ENCODE data around the gene HSBP1L1. TPM values are rescaled to one million over a fixed set of nuclear protein-coding genes. Genes with fewer than 3 reads are reported as not detected.

The HSBP1L1 gene
- 10 to 100 TPM in 3 of 4 donors, 1 to 10 TPM in 1; 6.8 to 26.9 (median 18.2) TPM for polyA plus RNA-seq (ENCODE audit: insufficient read length in 4 of 4)

DNA sequence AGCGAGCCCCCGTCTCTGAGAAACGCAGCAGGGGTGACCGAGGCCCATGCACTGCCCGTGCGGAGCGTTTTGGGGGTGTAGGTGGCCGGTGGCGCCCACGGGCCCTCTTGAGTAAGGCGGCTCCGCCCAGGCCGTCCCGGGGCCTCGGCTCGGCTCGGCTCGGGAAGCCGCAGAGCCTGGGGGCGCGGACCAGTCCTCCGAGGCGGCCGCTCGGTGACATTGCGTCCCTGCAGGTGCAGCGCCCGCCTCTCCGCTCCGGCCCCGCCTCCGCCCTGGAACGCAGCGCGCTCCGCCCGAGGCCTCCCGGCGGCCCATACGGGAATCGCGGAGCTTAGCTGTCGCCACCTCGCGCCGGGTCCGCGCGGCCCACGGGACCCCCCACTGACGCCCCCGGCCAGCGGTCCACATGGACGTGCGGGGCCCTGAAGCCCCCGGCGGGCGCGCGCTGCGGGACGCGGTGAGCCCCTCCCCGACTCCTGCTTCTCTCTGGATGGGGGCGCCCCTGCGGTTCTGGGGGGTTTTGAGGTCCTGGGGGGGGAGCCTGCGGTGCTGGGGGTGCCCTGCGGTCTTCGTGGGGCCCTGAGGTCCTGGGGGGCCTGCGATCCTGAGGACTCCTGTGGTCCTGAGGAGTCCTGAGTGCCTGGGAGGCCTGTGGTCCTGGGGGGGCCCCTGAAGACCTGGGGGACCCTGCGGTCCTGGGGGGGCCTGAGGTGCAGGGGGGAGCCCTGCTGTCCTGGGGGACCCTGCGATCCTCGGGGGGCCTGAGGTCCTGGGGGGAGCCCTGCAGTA lies at the start of gene HSBP1L1:
HSBP1L1 (plus strand) TSS at position 314 of the 789 bp plus-strand sequence; CDS start at position 407, 93 bp downstream.
- no peak for DNase-seq (ENCODE audit: low read depth in 4 of 4, low spot score in 3 of 4)

DNA sequence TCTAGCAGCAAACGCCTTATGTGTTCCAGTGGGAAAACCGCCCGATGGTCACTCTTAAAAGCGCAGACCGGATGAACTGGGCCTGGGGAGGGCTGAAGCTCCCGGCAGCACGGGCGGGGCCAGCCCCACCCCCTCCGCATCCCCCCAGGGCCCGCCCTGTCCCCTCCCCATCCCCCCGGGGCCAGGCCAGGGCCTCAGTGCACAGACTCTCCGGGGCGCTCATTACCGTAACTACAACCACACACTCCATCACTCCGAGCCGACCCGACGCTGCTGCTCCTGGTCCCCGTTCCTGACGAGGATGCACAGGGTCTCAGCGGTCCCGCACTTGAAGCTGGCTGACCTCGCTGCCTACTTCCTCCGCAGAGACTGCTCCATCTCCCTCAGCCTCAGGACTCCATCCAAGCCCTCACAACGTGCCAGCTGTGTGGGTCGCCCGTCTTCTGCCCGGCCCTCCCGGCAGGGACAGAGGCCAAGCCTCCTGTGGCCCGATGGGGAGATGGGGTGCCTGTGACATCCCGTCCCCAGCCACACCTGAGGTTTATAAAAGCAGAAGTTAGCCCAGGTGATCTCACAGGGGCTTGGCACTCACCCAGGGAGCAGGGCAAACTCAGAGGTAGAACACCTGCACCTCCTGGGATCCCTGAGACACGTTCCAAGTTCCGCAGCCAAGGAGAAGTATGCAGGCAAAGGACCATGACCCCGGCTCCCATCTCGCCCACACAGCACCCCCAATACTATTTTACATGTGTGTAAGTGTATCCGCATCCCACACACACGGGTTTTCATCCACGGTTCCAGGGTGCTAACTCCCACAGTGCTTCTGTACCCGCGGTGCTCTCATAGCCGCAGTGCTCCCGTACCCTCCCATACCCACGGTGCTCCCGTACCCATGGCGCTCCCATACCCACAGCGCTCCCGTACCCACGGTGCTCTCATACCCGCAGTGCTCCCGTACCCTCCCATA lies 49.0 kb upstream of the HSBP1L1 start:
- no peak for DNase-seq (ENCODE audit: low read depth in 4 of 4, low spot score in 3 of 4)

DNA sequence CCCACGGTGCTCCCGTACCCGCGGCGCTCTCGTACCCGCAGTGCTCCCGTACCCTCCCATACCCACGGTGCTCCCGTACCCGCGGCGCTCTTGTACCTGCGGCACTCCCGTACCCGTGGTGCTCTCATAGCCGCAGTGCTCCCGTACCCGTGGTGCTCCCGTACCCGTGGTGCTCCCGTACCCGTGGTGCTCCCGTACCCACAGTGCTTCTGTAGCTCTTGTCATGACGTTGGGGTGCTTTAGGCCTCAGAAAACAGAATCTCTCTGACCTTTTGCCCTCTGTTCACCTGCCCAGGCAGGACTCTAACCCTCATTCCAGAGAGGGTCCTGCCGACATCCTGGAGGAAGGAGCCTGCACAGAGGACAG lies 48.3 kb upstream of the HSBP1L1 start:
- no peak for DNase-seq (ENCODE audit: low read depth in 4 of 4, low spot score in 3 of 4)

DNA sequence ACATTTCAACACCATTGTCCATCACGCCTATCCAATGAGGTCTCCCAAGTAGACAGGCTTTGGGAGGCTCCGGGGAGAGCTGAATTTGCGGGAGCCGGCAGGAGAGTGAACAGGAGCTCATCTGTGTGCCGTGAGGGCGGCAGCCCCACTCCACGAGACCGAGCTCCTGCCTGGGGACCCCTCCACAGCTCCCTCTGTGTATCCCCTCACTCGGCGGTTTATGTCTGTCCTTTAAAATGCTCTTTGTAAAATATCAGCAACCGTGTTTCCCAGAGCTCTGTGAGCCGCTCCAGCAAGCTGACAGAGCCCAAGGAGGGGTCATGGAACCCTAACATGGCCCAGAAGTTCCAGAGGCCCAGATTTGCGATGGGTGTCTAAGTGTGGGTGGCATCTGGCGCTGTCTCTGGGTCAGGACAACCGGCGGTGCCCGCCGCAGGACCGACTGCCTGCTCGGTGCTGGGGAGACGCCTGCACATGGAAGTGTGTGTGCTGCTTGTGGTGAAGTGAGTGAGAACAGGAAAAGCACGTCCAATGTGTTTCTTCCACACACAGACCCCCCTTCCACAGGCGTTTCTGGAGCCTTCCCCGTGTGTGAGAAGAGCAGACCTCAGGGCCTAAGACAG lies 47.8 kb upstream of the HSBP1L1 start:
- DNase-seq (ENCODE audit: low read depth in 4 of 4, low spot score in 3 of 4): no peak

DNA sequence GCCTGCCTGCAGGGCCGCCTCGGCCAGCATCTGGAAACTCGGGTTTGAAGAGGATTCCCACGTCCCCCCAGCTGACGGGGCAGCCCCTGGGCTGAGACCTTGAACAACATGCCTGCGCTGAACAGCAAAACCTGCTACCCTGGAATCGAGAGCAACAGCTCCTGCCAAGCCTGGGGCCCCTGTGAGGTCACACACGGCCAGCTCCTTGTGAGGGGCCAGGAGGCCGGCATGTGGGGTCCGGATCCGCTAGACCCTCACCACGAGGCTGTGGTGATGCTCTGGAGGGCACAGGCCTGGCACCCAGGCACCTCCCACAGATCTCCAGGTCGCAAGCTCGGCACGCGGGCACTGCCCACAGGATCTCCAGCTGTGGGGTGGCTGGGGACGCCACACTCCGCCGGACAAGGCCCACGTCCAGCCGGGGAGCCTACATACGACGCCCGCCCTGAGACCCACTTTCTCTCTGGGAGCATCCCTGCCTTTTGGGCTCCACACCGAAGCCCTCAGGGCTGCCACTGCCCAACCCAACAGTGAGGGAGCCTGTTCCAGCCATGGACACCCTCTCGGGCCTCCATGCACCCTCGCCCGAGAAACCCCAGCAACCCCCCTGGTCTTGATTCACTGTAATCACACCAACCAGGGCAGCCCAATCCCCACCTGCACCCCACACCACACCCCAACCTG lies 47.1 kb upstream of the HSBP1L1 start:
- no peak for DNase-seq (ENCODE audit: low read depth in 4 of 4, low spot score in 3 of 4)

DNA sequence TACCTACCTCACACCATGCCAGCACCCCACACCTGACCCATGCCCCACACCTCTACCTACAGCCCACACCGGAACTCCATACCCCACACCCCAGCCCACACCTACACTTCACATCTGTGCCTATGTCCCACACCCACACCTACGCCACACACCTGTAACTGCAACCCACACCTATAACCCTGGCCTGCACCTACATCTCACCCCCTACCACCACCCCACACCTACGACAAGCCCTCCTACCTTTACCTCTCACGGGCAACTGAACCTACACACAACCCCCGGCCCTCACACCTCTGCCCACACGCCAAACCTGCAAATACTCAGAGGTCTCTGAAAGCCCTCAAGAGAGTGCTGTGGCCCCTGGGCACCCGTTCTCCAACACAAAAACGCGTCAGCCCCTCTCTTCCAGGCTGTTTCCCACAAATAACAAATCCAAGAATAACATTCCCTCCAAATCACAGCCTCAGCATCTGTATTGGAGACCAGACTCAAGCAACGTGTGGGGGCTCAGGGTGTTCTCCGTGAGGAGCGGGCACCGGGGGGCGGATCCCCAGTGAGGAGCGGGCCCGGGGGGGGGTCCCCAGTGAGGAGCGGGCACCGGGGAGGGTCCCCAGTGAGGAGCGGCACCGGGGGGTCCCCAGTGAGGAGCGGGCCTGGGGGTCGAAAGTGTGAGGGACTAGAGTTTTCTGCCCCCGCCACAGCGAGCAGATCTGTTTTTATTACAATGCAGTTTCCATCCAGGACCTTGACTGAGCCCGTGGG lies 46.4 kb upstream of the HSBP1L1 start:
- DNase-seq (ENCODE audit: low read depth in 4 of 4, low spot score in 3 of 4): no peak

DNA sequence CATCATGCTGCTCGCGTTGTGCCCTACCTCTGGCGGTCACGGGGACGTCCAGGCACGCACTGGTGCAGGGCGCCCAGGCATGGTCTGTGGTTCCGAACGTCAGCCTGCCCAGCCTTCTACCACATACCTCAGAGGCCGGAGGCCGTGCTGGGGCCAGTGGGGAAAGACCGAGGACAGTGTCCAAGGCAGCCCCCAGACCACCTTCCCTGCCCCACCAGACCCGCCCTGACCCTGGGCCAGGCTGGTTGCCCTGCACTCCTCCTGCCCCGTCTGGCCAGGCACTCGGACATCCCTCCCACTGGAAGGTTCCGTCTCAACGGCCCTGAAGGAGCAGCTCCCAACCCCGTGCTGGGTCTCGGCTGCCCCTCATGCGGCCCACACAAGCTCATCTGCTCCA lies 45.8 kb upstream of the HSBP1L1 start:
- DNase-seq (ENCODE audit: low read depth in 4 of 4, low spot score in 3 of 4): no peak

DNA sequence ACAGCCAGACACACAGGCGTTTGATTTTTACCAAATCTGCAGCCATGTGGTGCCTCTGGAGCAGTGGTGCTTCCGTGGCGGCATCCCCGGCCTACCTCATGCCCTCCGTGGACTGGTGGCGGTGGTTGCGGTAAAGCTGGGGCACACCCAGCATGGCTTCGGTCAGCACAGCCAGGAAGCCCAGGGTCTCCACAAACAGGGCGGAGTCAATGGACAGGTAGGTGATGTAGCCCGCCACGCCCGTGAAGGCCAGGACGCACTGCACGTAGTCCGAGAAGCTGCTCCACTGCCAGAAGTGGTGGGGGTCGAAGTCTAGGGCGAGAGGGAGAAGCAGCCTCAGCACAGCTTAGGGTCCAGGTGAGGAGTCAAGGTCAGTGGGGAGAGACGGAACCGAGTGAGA lies 45.4 kb upstream of the HSBP1L1 start:
- DNase-seq (ENCODE audit: low read depth in 4 of 4, low spot score in 3 of 4): no peak

DNA sequence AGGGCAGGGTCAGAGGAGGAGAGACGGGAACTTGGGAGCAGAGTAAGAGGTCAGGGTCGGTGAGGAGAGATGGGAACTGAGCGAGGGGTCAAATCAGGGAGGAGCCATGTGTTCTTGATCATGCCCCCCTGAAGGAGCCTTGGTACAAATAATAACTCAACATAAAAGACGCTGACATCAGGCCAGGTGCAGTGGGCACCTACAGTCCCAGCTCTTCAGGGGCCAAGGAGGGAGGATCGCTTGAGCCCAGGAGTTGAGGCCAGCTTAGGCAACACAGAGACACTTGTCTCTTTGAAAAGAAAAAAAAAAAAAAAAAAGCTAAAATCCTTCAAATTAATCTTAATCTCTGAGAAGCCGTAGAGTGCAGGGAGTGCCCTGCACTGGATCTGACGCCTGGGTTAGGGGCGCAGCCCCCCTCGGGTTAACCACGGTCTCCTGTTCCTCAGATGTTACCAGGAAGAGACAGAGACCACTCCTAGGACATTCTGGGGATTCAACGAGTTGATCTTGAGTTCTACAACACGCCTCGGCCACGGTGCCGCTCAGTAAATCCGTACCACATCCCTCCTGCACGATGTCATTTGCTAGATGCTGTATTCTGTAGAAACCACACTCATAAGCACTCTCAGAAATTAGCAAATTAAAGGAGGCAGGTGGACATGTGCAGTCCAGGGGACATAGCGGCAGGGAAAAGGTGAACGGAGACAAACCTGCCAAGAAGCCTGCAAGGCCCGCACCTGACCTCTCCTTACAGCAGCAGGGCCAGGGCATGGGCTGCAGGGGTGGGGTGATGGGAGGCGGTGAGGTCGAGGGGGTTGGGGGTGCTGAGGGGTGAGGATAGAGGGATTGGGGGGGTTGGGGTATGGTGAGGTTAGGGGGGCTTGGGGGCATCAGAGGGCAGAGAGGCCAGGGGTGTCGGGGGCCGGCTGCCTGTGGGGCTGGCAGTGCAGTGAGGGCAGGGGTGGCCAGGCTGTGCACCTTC lies 42.2 kb upstream of the HSBP1L1 start:
- no peak for DNase-seq (ENCODE audit: low read depth in 4 of 4, low spot score in 3 of 4)

DNA sequence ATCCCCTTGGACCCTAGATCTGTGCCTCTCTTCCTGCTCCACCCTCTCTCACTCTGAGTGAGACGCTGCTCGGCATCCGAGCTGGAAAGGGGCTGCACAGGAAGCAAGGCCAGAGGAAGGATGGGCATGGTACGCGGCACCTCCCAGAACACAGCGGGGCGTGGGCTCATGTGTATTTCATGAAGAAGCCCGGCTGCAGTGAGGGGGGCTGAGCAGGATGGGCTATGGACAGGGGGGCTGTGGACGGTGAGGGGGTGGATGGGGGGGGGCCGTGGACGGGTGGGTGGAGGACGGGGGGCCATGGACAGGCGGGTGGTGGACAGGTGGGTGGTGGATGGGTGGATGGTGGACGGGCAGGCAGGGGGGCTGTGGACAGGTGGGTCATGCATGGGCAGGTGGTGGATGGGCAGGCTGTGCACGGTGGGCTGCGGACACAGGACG lies 41.5 kb upstream of the HSBP1L1 start:
- DNase-seq (ENCODE audit: low read depth in 4 of 4, low spot score in 3 of 4): no peak

DNA sequence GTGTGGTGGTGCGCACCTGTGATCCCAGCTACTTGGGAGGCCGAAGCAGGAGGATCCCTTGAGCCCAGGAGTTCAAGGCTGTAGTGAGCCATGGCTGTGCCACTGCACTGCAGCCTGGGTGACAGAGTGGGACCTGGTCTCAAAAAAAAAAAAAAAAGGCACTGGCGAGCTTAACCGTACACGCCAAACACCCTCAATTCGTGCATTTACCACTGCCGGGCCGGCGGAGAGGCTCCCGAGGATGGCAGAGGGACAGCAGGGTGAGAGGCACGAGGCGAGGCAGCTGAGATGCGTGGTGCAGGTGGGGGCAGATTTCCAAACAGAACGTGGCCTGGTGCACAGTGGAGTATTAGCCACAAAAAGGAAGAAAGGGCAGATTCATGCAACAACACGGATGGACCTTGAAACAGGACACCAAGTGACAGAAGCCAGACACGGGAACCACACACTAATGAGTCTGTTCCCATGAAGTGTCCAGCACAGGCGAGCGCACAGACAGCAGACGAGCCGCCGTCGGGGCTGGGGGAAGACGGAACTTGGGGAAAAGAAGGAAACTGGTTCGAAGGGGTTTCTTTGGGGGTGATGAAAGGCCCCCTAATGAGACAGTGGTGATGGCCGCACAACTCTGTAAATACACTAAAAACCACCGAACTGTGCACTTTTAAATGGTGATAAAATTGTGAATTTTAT lies 40.4 kb upstream of the HSBP1L1 start:
- no peak for DNase-seq (ENCODE audit: low read depth in 4 of 4, low spot score in 3 of 4)

DNA sequence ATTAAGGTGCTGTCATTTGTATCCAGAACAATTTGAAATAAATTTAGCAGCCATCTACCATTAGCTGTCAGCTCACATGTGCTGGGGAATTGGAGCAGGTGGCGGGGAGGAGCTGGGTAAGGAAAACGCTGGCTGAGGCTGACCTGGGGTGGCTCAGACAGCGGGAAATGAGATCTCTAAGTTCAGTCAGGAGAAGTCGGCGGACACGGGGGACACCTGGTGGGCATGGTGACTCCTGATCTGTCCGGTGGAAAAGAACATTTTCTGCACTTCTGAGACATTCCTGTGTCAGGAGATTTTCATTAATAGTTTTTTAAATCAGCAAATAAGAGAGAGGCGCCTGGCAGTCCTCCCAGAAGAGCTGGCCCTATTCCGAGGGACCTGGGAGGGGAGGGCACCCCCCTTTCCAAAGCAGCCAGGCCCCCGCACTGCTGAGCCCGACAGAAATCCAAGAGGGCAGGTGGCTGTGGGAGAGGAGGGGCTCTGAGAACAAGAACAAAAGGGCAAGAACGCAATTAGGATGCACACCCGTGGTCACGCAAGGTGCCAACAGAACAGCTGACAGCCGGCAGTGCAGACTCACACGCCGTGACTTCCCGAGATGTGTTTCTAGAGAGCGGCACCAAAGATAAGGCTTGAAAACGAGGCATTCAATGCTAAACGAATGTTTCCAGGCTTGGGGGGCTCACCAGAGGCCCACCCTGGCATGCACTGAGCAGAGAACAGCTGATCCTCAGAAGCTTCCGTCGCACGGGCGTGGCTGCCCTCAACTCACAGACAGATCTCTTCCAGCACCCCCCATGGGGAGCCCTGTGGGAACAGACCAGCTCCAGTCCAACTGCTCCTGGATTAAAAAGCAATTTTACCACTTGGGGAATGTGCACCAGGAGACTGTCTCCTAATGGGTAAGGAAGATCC lies 39.4 kb upstream of the HSBP1L1 start:
- no peak for DNase-seq (ENCODE audit: low read depth in 4 of 4, low spot score in 3 of 4)

DNA sequence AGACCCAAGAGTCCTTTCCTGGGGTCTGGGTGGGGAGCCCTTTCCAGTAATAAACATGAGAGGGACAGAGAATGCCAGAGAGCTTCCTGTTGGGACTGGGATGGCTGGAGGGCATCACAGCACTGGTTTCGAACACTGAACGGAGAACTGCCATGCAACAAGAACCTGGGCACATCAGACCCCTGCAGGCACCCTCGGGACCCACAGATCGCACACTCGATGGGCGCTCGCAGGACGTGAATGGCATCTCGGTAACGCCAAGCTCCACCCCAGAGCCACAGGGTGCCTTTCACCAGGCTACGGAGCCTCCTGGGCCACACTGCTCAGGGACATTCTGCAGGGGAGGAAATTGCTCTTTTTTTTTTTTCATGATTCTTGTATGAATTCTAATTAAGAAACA lies 38.1 kb upstream of the HSBP1L1 start:
- DNase-seq (ENCODE audit: low read depth in 4 of 4, low spot score in 3 of 4): no peak

DNA sequence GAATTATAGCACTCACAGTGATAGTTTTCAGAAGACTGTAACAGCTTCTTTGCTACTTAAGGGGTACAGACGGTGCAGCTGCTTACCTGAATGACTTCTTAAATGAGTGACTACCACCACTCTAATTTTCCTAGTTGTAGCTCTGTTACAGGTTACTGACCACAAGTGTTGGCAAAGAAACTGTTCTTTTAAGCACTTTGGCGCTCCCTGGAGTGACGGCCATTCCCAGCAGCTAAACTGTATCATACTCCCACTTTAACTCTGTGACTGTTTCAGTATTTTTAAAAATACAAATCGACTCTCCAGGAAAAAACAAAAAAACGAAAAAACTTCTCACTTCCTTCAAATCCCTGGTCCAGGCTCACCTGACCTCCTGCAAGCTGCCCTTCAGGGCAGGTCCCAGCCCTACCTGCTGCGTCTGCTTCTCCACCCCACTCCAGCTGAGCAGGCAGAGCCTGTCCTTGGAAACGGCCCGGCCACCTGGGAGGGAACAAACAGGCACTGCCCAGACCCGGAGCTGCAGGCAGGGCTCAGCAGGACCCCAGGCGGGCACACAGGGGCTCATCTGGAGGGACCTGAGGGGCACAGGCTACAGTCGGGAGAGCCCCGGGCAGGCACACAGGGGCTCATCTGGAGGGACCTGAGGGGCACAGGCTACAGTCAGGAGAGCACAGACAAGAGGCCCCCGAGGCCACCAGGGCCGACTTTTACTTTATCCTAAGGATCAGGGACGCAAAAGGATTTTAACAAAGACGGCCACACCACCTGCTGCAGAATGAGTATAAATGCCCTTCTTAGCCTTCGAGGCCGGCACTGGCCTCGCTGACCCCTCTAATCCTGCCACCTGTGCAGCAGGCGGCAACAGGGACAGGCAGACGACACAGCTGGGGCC lies 37.5 kb upstream of the HSBP1L1 start:
- no peak for DNase-seq (ENCODE audit: low read depth in 4 of 4, low spot score in 3 of 4)

DNA sequence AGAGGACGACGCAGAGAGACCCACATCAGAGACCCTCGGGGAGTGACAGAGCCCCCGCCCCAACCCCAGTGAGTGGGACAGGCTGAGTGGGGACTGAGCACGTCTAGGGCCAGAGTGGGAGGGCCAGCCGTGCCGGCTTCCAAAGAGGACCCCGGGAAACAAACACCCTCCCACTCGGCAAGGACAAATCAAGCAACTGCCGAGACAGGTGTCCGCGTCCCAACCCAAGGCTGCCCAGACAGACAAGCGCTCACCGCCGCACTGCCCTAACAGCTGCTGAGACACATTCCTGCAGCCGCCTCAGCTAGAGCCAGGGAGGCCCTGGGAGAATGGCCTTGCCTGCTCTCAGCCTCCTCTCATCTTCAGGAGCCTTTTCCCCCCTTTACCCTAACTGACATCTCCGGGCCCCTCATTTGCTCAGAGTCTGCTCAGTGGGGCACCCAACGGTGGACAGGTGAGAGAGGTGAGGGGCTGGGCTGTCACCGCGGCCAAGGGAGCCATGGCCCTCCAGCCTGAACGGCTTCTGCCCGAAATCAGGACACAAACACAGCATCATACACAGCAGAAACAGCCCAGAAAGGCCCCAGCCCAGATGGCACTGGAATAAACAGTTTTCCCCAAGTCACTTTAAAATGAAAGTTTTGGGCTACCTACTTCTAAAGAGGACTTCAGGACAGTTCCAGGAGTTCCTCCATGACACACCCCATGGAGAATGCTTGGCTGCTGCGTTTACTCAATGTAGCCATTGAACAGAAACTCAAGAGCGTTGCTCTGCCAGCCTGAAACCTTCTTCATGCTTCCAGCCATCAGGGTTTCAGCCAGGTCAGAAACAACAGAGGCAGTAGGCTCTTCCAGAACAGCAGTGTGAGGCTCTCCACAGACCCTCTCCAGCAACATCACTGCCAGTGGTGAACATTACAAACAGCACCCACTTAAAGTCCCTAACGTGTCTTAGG lies 36.6 kb upstream of the HSBP1L1 start:
- DNase-seq (ENCODE audit: low read depth in 4 of 4, low spot score in 3 of 4): no peak
